Neural cell (in vitro differentiated cells): ENCODE measurements around the gene DNAJC16. TPM values are rescaled to one million over a fixed set of nuclear protein-coding genes. Genes with fewer than 3 reads are reported as not detected.

Source experiments
- H2AFZ ChIP-seq: fragments of 200-600, 300-800 bp; sonication (generic), shearing (Covaris generic); 2 replicates; pipeline ENCODE4 v1.6.0; 2014; ENCODE audit warnings: low read depth, mild to moderate bottlenecking, antibody characterized with exemption, low read length, moderate library complexity
- H3F3A ChIP-seq: fragments of 200-600 bp; shearing (Covaris generic); 2 replicates; pipeline ENCODE4 v1.6.1; 2016; ENCODE audit warnings: mild to moderate bottlenecking, moderate library complexity, mixed read lengths, antibody characterized with exemption, low read length; ENCODE audit not compliant: insufficient read depth, poor library complexity, severe bottlenecking
- H3K27ac ChIP-seq: fragments of 200-600, 300-800 bp; sonication (generic), shearing (Covaris generic); 2 replicates; pipeline ENCODE4 v1.5.1; 2014; ENCODE audit warnings: mild to moderate bottlenecking, low read length, moderate library complexity
- H3K27me3 ChIP-seq: fragments of 300-800, 200-600 bp; sonication (generic), shearing (Covaris generic); 2 replicates; pipeline ENCODE4 v1.6.0; 2014; ENCODE audit warnings: mild to moderate bottlenecking, low read depth, low read length, moderate library complexity; ENCODE audit not compliant: insufficient read depth
- H3K36me3 ChIP-seq: fragments of 300-800, 200-600 bp; sonication (generic), shearing (Covaris generic); 2 replicates; pipeline ENCODE4 v1.5.1; 2014; ENCODE audit warnings: mild to moderate bottlenecking, antibody characterized with exemption, low read length, moderate library complexity; ENCODE audit not compliant: insufficient read depth
- H3K4me2 ChIP-seq: fragments of 300-800, 200-600 bp; sonication (generic), shearing (Covaris generic); 2 replicates; pipeline ENCODE4 v1.6.0; 2014; ENCODE audit warnings: mild to moderate bottlenecking, low read length
- H3K4me3 ChIP-seq: fragments of 300-800, 200-600 bp; sonication (generic), shearing (Covaris generic); 2 replicates; pipeline ENCODE4 v1.5.1; 2014; ENCODE audit warnings: mild to moderate bottlenecking, low read length, moderate library complexity
- H3K79me2 ChIP-seq: fragments of 200-600 bp; shearing (Covaris generic); replicated peaks from 2 replicates; pipeline ENCODE4 v1.6.0; 2014; ENCODE audit warnings: mild to moderate bottlenecking, low read length, moderate library complexity; ENCODE audit not compliant: insufficient read depth
- H3K9ac ChIP-seq: fragments of 300-800, 200-600 bp; sonication (generic), shearing (Covaris generic); 2 replicates; pipeline ENCODE4 v1.6.1; 2016; ENCODE audit warnings: mild to moderate bottlenecking, low read length, mixed read lengths
- H3K9me2 ChIP-seq: fragments of 200-600 bp; shearing (Covaris generic); 2 replicates; pipeline ENCODE4 v1.6.1; 2016; ENCODE audit warnings: mild to moderate bottlenecking, low read length, mixed read lengths; ENCODE audit not compliant: insufficient read depth
- H3K9me3 ChIP-seq: fragments of 200-600, 300-800 bp; sonication (generic), shearing (Covaris generic); 2 replicates; pipeline ENCODE4 v1.6.1; 2016; ENCODE audit warnings: mild to moderate bottlenecking, mixed run types, low read length, moderate library complexity, mixed read lengths
- H4K20me1 ChIP-seq: fragments of 200-600 bp; shearing (Covaris generic); 2 replicates; pipeline ENCODE4 v1.6.1; 2016; ENCODE audit warnings: mild to moderate bottlenecking, mixed run types; ENCODE audit not compliant: insufficient read depth
- CTCF ChIP-seq: fragments of 450-650 bp; IDR thresholded peaks from 2 replicates; pipeline ENCODE4 v1.5.1; 2014; ENCODE audit warnings: antibody characterized with exemption, mild to moderate bottlenecking, moderate library complexity; ENCODE audit not compliant: poor library complexity, severe bottlenecking
- EP300 ChIP-seq: fragments of 450-650 bp; conservative IDR thresholded peaks from 2 replicates; pipeline ENCODE4 v1.6.1; 2014; ENCODE audit warnings: antibody characterized with exemption, mild to moderate bottlenecking, moderate library complexity; ENCODE audit not compliant: poor library complexity, severe bottlenecking
- EZH2 ChIP-seq: fragments of 200-600, 300-800 bp; shearing (Covaris generic), sonication (generic); IDR thresholded peaks from 2 replicates; pipeline ENCODE4 v1.6.1; 2014; ENCODE audit warnings: antibody characterized with exemption, low read length, borderline replicate concordance, mild to moderate bottlenecking; ENCODE audit not compliant: insufficient read depth, poor library complexity, severe bottlenecking
- MXI1 ChIP-seq: fragments of 450-650 bp; conservative IDR thresholded peaks from 2 replicates; pipeline ENCODE4 v1.6.1; 2014; ENCODE audit warnings: antibody characterized with exemption, mild to moderate bottlenecking; ENCODE audit not compliant: poor library complexity, severe bottlenecking
- POLR2AphosphoS5 ChIP-seq: IDR thresholded peaks from 2 replicates; pipeline ENCODE4 v1.6.1; 2012
- RAD21 ChIP-seq: fragments of 450-650 bp; conservative IDR thresholded peaks from 2 replicates; pipeline ENCODE4 v1.6.1; 2014; ENCODE audit warnings: antibody characterized with exemption, mild to moderate bottlenecking, moderate library complexity
- REST ChIP-seq: IDR thresholded peaks from 2 replicates; pipeline ENCODE4 v1.6.1; 2012; ENCODE audit warnings: borderline replicate concordance
- SMC3 ChIP-seq: fragments of 450-650 bp; conservative IDR thresholded peaks from 2 replicates; pipeline ENCODE4 v1.6.1; 2014; ENCODE audit warnings: antibody characterized with exemption, mild to moderate bottlenecking, moderate library complexity; ENCODE audit not compliant: poor library complexity
- TAF1 ChIP-seq: IDR thresholded peaks from 2 replicates; pipeline ENCODE4 v1.6.1; 2012; ENCODE audit warnings: low read depth
- polyA plus RNA-seq: library from polyadenylated mRNA; depleted of rRNA; stranded (reverse); fragments of >200 nt; gene quantifications from 2 replicates; pipeline ENCODE4 v1.2.3, GENCODE V29; 2014

DNAJC16 gene
- polyA plus RNA-seq, 1 donor from 2014 or later: 10.9 TPM

- H3K36me3 ChIP-seq: no peaks in the 10 kb centered on the region
- no peaks in the 10 kb centered on the region for H3K79me2 ChIP-seq
- H3K4me3 ChIP-seq: no peak overlapping the region
- H3K9me3 ChIP-seq: no peaks in the 10 kb centered on the region
- no peaks in the 10 kb centered on the region for H3K9me2 ChIP-seq
- no peaks in the 10 kb centered on the region for H3F3A ChIP-seq
- no peak overlapping the region for H3K27ac ChIP-seq
- H3K9ac ChIP-seq: no peak overlapping the region
- no peaks in the 10 kb centered on the region for H4K20me1 ChIP-seq
- TF ChIP-seq RAD21 (no peak), POLR2AphosphoS5 (no peak), EZH2 (no peak)
- no peak overlapping the region for H3K4me2 ChIP-seq
- H2AFZ ChIP-seq: no peak overlapping the region
- no peaks in the 10 kb centered on the region for H3K27me3 ChIP-seq
These were observed 32.7 kb downstream of the DNAJC16 start for GRCh38 chr1:15559189-15559810.

GRCh38 chr1:15568387-15569073 lies 41.9 kb downstream of the DNAJC16 start:
- Histone ChIP-seq H3K9me3 (no peaks in the 10 kb centered on the region), H4K20me1 (no peaks in the 10 kb centered on the region), H3K36me3 (no peaks in the 10 kb centered on the region), H3F3A (no peaks in the 10 kb centered on the region), H2AFZ (no peak overlapping the region), H3K9ac (no peak overlapping the region), H3K27ac (no peak overlapping the region), H3K79me2 (no peaks in the 10 kb centered on the region), H3K4me2 (no peak overlapping the region), H3K4me3 (no peak overlapping the region), H3K27me3 (no peaks in the 10 kb centered on the region), H3K9me2 (no peaks in the 10 kb centered on the region)
- TF ChIP-seq SMC3 (no peak), TAF1 (no peak), POLR2AphosphoS5 (no peak), EP300 (no peak), REST (no peak), CTCF (no peak), RAD21 (no peak), EZH2 (no peak), MXI1 (no peak)
